OCI-LY1 (cell line): ENCODE data around the gene ZDHHC20.

Experiments
- EZH2 ChIP-seq: fragments of 200-600 bp; sonication (generic), shearing (Covaris generic); IDR thresholded peaks from 2 replicates; pipeline ENCODE4 v1.8.0; 2017; ENCODE audit warnings: borderline replicate concordance, mixed run types, mild to moderate bottlenecking, antibody characterized with exemption, low read length, moderate library complexity, mixed read lengths
- TF ChIP-seq, protein P1 (sequence below): fragments of 200-600 bp; sonication (generic), shearing (Covaris generic); IDR thresholded peaks from 2 replicates; pipeline ENCODE4 v1.5.1; 2017; ENCODE audit warnings: mild to moderate bottlenecking, antibody characterized with exemption, low read length, moderate library complexity, mixed read lengths

DNA sequence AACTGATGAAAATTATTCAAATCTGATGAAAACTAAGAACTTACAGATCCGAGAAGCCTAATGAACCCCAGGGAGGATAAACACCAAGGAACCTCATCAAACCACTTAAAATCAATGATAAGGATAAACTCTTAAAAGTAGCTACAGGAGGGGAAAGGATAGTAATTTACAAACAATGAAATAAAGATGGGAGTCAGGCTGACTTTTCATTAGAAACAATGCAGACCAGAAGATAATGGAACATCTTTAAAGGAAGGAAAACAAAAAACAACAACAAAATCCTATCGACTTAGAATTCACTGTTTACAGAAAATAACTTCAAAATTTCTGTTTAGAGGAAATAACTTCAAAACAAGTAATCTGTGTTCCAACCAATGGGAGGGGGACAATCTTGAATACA lies 73.4 kb downstream of the ZDHHC20 start:
- TF ChIP-seq, protein P1, sequence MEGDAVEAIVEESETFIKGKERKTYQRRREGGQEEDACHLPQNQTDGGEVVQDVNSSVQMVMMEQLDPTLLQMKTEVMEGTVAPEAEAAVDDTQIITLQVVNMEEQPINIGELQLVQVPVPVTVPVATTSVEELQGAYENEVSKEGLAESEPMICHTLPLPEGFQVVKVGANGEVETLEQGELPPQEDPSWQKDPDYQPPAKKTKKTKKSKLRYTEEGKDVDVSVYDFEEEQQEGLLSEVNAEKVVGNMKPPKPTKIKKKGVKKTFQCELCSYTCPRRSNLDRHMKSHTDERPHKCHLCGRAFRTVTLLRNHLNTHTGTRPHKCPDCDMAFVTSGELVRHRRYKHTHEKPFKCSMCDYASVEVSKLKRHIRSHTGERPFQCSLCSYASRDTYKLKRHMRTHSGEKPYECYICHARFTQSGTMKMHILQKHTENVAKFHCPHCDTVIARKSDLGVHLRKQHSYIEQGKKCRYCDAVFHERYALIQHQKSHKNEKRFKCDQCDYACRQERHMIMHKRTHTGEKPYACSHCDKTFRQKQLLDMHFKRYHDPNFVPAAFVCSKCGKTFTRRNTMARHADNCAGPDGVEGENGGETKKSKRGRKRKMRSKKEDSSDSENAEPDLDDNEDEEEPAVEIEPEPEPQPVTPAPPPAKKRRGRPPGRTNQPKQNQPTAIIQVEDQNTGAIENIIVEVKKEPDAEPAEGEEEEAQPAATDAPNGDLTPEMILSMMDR: no peak
- TF ChIP-seq EZH2: no peak
